NCI-H748 (cell line): ENCODE data around the gene EMP1.

Experiments
- DNase-seq: peaks from one replicate; lab custom pipeline; 2025; ENCODE audit not compliant: unreplicated experiment; lab: John Stamatoyannopoulos, UW

Gene EMP1, protein sequence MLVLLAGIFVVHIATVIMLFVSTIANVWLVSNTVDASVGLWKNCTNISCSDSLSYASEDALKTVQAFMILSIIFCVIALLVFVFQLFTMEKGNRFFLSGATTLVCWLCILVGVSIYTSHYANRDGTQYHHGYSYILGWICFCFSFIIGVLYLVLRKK

DNA sequence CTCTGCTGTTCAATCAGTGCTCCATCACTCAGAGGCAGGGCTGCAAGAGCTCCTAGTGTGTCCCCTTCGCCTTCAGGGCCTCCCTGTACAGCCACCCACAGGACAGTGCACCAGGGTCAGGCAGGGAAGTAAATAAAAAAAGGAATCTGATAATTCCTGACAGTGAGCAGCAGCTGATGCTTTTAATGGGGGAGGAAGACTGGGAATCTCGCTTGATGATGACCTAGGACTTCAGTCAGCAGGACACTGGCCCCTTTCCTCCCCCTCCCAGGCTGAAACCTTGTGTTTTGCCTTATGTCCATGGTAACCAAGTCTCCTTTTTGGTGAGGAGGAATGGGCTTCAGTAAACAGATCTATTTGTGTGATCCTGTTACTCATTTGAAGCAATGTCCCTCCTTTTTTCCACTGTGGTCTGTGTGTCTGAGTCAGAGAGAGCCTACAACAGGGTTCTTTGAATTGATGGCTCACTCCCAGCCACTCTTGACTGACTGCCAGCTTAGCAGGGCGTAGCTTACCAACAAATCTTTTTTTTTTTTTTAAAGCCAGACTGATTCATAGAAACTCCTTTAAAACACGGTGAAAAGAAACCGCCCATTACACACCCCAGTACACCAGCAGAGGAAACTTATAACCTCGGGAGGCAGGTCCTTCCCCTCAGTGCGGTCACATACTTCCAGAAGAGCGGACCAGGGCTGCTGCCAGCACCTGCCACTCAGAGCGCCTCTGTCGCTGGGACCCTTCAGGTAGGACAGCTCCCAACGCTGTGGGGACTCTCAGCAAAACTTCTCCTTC, at the start of gene EMP1:
Gene EMP1 (plus strand): TSS at position 597 of the 792 bp plus-strand sequence. CDS start 14,785 bp downstream, outside the sequence.
- no peak for DNase-seq

DNA sequence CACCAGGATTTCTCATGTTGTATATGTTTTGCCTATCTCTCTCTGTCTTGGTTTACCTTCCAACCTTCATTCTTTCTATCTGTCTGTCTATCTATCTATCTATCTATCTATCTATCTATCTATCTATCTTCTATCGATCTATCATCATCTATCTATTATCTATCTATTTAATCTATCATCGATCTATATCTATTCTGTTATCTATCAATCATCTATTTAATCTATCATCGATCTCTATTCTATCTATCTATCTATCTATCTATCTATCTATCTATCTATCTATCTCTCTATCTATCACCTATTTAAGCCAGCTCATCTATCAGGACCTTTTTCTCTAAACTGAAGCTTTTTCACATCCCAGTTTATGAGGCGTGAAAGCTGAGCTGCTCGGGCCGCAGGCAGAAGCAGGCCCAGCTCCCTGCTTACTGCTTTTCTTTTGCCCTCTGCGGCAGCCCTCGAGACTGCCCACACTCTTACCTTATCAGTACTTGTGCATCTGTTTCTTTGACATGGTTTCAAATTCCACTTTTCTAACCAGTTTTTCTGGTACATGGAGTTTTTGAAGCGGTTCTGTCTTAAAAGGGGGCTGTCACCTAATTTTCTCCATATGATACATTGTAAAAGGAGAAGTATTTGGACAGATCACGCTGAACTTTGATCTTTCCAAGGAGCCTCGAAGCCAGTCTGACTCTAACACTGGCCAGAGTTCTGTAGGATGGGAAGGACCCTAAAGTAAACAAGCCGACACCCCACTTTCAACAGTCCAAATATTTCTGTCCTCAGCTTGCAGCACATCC, 48.6 kb upstream of the EMP1 start:
- no peak for DNase-seq

DNA sequence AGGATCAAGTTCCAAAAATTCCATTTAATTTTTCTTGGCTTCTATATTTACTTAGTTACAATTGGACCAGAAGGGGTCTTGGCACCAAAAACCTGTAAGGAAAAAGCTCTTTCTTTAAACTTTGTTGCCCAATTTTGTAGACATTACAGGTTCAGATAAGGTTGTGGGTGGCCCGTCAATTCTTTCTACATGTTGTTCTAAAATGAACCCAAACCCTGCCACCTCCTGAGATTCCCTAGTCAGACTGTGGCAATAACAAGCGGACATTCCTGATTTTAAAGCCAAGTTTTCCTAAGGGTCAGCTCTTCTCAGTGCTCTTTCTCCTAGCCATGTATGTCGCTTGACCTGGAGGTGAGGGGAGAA, 48.1 kb upstream of the EMP1 start:
- DNase-seq, result no peak

DNA sequence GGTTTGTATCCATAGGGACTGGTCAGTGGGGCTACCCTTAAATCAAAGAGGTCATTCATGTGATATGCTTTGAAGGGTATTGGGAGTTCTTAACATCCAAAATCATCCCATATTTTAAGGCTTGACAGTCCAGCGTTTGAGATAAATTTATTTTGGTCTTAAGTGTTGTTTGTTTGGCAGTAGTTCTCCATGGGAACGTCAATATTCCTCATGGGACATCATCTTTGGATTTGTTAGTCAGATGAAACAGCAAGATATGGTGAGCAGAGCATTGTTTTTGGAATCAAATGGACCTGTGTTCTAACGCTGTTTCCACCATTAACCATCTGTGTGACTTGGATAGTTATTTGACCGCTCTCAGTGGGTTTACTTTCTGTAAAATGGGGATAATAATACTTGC, 47.1 kb upstream of the EMP1 start:
- DNase-seq, result no peak

DNA sequence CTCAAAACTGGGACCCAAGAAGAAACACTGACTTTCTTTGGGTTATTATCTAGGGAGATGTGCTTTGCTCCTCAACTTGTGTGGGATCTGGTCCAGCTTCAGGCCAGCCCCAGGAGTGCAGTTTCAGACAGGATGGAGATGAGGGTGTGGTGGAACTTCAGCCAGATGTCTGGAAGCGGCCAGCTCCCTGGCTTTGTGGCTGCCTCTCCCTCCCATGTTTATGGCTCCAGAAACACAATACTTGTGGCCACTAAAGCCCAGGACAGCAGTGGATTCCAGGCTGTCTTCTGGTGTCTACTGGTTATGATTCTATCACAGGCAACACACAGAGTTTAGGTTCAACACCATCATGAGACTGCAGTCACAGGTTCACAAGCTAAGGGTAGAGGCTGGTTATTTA, 44.2 kb upstream of the EMP1 start:
- no peak for DNase-seq

DNA sequence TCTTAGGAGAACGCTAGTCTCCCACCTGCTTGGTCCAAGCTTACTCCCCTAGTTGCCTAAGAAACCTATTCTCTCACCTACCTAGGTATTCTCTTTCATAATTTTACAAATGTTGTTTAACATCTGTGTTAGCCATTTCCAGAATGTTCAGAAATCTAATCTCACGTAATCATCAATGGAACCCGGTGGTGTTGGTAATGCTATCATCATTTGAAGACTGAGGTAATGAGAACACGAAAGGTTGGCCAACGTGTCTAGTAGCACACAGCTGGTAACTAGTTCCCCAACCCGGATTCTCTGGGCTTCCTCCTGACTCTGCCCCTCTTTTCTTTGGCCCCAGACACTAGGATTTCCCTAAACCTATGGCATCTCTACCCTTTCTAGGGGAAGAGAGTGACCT, 43.8 kb upstream of the EMP1 start:
- DNase-seq, result no peak

DNA sequence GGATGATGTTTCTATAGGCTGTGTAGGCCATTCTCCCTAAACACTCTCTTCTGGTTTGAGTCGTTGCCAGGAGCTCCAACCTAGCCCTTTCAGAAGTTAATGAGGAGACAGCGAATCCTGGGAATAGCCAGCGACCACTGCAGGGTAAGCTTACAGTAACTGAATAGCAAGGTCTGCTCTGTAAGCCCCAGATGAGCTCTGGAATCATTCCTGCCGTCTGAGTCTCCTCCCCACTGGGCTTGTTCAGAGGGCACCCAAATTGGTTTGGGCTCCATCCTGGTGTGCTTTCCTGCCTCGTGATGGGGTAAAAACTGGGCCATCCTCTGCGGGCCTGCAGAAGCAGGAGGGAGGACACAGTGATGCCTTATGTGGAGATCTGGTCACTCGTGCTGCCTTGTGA, 43.3 kb upstream of the EMP1 start:
- DNase-seq, result no peak

DNA sequence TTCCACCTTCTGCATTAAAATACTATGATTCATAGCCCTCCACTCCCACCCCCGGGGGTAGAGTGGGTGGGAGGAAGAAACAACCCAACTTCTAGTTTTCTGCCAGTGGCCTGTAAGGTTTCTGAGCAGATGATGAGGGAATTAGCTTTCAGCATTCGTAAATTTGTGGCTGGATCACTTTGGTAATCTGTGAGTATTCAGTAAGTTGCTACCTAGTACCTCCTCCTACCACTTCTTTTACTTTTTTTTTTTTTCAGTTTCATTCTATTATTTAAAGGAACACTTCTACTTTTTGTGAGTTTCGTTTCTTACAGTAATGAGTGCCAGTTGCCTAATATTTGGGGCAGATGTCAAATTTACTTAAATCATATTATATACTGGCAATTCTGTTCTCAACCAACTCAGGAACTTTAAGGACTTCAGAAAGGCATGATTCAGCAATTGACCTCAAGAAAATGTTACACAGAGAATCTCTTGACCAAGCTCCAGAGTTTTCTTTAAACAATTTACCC, 42.4 kb upstream of the EMP1 start:
- DNase-seq, result no peak

DNA sequence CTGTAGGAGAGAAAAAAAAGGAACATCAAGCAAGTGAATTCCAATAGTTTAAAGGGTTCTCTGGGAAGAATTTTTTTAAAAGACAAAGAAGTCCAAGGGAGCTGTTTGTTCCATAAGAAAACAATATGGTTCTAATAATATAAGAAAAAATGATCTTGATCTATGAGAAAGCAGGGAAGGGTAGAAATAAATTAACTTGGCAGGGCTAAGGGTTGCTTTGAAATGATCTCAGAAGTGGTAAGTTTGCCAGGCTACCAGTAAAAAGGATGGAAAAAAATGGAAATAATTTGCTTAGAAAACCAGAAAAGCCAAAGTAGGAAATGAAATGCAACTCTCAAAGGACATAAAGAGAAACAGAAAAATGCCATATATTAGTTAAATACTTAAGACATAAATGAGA, 41.7 kb upstream of the EMP1 start:
- DNase-seq, result no peak

DNA sequence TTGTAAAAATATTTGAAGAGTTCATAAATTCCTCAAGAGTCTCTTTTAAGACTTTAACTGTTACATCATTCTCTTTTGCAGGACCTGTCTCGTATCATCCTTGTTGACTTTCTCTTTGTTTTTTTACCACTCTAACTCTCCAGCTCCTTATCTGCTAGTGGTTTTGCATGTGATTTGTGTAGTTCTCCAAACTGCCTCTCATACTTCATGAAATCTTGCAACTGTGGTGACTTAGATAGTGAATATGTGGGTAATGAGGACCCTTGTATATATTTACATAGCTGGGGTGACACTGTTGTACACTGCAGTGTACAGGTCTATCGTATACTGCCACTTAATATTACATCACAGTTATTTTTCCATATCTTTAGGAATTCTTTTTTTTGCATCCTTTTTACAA, 40.2 kb upstream of the EMP1 start:
- no peak for DNase-seq

DNA sequence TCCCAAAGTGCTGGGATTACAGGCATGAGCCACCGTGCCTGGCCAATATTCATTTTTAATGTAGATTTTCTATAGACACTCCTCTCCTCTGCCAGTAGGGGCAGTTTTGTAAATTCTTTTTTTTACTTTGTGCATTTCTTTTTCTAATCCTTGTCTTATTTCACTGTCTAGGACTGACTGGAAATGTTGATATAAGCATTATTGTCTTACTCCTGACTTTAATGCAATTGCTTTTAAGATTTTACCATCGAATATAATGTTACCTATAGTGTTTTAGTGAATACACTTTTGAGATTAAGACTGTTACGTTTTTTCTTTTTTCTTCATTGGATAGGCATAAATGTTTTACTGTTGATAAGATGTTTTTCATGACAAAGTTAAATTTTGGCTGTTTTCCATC, 35.4 kb upstream of the EMP1 start:
- no peak for DNase-seq

DNA sequence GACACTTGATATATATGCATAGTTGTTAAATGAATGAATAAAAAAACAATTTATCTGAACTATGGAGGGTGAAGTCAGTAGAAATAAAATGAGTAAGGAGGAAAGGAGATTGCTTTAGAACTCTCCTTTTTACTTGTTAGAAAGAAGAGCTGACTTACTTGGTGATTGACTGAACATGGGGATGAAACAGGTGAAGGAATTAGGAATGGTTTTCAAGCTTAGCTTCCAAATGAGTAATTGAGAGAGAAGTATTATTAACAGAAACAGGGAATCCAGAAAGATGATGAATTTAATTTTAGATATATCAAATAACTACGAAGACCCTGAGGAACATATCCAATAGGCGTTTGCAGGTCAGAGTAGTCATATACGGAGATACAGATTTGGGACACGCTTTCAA, 33.6 kb upstream of the EMP1 start:
- no peak for DNase-seq

DNA sequence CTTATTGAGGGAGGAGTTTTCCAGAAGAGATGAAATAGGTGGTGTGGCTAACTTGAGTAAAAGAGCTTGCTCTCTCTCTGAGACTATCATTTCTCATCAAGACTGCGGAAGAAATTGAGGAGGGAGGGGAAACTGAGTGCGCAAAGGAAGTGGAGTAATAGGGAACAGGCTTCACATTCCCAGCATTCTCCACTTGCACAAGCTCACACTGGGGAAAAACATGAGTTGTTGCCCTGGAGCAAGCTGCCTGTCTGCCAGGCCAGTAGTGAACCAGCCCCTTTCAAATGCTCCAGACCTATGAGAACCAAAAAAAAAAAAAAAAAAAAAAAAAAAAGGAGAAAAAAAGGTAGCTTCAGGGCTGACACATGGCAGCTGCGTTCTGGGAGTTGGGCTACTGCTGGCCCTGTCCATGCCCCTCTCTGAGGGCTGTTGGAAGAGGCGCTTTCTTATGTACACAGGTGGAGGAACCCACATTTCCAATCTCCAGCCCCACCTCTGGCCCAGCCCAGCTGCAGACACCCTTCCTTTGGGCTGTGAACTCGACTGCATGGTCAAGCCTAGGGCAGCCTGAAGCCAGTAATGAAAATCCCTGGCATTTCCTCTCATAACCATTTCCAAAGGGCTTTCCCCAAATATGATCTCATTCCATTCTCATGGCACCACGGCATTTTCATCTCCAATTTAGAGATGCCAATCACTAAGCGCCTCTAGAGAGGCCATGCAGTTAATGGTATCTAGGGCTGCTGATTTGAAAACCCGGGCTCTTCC, 32.5 kb upstream of the EMP1 start:
- no peak for DNase-seq

DNA sequence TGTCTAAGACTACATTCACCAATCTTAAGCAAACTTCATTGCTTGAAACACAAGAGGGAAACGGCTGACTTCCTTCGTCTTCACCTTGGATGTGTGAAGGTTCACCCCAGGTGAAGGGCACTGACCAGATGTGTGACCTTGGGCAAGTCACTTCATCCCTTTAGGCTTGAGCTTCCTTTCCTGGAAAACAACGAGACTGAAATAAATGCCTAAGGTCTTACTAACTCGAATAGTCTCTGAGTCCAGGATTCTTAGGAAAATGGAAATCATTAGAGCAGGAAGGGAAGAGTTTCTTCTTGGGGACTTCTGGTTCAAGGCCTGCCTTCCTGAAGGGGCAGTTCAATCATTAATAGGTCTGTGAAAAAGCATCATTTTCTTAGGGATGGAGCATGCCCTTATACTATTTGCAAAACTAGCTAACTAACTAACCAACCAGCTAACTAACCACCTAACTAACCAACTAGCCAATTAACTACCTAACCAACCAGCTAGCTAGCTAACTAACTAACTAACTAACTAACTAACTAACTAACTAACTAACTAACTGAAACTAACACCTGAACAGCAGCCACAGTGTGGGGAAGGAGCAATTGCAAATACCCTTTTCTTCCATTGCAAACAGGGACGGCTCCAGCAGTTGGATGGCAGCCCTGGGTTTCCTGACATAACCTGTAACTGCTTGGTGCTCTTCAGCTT, 31.5 kb upstream of the EMP1 start:
- DNase-seq, result no peak

DNA sequence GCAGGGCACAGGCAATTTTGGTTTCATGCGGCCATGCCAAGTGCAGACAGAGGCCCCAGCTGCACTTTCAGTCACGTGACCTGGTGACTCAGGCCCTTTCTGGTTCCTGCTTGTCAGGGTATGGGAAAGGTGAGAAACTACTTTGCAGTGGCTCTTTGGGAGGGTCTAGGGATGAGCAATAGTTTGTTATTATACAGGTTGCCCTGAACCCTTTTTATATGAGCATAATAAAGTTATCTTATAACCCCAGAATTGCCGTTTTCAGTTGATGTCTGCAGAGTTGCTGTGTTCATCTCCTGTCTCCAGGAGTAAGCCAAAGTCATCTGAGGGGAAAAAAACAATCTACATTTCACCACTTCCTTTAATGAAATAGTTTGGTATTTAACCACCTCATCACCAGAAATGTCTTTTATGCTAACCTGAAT, 30.9 kb upstream of the EMP1 start:
- no peak for DNase-seq

DNA sequence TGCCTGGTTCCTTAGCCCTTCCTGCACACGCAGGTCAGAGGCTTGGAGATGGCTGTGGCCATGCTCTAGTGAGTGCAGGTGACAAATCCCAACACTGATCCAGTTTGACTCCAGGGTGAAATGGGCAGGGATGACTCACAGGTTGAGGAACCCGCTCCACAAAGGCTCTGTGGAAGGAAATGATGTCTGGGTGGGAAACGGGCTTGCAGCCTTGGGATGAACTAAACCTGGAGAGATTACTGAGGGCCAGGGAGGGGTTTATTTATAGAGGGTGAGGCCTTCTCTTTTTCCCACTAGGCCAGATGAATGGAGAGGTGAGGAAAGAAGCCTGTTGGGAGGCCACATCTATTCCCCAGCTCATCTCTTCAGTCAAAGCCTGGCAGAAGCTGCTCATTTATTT, 29.3 kb upstream of the EMP1 start:
- no peak for DNase-seq

DNA sequence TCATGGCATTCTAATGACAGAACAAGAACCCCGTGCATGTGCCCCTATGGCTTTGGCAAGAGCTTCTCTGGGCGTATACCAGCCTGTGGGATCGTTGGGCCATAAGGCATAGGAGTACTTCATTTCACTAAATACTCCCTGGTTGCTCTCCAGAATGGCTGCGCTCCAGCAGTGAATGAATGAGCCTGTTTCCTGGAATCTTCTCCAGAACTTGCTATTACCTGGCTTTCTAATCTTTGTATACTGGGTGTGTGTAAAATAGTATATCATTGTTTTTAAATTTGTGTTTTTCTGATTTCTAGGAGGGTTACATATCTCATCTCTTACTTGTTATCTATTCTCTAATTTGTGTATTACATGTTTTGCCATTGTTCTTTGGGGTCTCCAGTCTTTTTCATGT, 28.6 kb upstream of the EMP1 start:
- no peak for DNase-seq

DNA sequence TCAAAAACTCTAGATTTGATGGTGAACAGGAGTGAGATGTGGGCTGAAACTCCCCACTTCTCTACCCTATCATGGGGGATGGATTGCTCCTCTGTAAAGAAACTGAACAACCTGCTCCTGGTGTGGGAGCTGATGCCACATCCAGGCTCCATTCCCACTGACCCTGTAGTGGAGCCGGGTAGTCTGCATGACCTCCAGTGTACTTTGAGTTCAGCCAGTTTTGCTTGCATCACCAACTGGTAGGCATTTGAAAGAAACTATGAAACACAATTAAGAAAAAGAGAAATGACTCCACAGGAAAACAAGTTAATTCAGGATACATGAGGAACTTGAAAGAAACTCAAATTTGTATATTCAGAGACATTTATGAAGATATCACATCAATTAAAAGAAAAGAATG, 27.3 kb upstream of the EMP1 start:
- DNase-seq, result no peak

DNA sequence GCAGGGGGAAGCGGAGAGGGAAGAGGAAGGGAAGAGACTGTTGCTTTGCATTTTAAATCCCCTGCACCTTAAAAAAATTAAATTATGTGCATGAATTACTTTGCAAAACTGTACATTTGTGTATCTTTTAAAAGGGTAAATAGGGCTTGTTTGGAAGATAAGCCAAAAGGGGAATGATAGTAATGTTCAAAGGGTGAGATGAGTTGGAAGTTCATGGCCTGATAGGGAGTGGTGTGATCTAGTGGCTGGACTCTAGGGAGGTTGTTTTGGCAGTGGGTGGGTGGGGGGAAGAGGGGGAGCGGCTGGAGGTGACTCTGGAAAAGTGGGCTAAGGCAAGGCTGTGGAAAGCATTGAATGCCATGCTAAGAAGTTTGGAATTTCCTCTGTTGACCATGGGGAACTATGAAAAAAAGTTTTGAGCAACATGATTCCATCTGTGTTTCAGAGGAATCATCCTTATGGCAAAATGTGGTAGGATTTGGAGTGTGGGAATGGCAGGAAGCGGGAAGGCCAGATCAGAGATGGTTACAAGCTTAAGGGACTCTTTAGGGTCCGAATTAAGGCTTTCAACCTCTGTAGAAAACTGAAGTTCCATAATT, 25.5 kb upstream of the EMP1 start:
- DNase-seq, result no peak
